ENCODE data around the gene RFXANK.
"Not testable (repeated sequence)": the region's sequence is repeated elsewhere in the genome, so short reads cannot be mapped to it uniquely, and the experiment has no call there.

RFXANK gene

GRCh38 chr19:19170053-19170872, 21.8 kb upstream of the RFXANK start, which contains the start of gene MEF2B:
Gene MEF2B, minus strand, starts transcription at chr19:19170263. Its CDS starts 19,528 bp downstream, at chr19:19150735.
- DNase-seq: peak; percentile 71

DNA sequence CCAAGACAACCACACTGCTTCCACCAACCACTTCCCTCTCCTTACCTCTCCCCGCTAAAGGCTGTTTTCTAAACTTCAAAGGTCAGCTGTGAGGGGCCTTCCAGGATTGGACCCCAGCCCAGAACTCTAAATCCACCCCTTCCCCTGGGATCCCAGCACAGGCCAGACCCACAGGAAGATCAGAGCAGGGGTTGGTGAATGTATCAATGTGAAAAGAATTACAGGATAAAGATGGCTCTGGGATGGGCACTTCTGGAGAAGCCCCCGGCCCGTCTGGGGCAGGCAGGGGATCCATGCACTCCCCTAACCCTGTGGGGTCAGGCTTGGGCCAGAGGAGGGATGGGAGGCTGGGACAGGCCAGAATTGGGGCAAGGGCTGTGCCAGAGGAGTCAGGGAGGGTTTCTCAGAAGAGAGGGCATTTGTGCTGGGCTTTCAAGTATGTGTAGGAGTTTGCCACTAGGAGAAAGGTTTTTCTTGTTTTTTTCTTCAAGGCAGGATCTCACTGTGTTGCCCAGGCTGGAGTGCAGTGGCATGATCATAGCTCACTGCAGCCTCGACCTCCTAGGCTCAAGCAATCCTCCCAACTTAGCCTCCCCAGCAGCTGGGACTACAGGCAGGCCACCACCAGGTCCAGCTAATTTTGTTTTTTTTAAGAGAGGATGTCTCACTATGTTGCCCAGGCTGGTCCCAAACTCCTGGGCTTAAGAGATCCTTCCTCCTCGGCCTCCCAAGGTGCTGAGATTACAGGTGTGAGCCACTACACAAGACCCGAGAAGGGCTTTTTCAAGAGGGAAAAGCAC, 21.0 kb upstream of the RFXANK start:
- no peak for DNase-seq

GRCh38 chr19:19171821-19172532, 20.1 kb upstream of the RFXANK start:
- DNase-seq: no peak

GRCh38 chr19:19173243-19173642, 18.8 kb upstream of the RFXANK start:
- not testable (repeated sequence) for DNase-seq

GRCh38 chr19:19176950-19177349, 15.1 kb upstream of the RFXANK start:
- DNase-seq: no peak

DNA sequence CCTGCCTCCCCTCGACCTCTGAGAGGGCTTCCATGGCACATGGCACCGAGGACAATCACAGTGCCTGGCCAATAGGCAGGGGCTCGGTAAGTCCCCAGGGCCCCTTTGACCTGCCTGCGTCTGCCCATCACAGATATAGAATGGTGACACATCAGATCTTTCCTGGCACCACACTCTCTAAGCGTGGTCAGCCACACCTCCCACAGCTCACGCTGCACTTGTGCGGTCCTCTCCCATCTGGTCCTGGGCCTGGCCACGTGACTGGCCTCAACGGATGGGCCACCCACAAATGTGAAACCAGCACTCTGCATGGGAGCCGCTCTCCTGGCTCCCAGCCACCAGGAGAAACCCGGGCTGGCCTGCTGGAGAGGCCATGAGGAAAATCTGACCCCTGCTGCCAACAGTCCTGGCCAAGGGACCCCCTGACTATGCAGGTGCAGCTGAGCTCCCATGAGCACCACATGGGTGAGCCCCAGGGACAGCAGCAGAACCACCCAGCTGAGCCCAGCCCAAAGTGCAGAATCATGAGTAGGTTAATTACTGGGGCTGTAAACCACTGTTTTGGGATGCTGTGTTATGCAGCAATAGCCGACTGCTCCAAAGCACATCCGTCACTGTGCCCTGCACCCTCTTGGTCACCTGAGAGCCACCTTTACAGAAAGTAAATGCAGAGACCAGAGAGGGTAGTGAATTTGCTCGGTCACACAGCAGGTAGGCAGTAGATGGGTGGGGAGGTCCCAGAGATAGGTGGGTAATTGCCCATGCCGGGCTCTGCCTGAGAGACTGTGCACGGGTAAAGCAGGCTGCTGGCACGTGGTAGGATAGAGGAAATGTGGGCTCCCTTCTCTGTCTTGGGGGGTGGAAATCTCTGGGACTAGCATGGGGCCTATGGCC, 12.3 kb upstream of the RFXANK start:
- no peak for DNase-seq

DNA sequence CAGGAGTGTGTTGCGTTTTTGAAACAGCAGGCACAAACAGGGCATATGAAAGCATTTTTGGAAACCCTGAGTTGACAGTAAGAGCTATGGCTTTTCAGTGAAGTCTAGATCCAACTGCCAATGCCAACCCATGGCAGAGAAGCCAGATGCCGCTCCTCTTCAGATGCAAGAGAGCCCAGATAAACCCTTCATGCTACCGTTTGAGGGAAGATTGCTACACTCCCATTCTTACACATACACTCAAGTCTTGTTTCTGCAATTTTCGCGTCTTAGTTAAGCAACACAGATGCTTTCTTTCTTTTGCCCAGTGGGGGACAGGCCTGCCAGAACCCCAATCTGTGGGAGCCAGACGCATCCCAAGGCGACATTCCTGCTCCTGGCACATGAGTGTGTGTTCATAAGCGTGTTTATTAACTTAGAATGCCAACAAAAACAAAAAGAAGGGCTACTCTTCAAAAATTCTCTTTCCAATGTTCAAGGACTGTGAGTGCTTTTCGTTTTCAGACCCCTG, 10.5 kb upstream of the RFXANK start:
- DNase-seq: no peak

- no peak for DNase-seq
Measured at GRCh38 chr19:19185853-19186740, 6.0 kb upstream of the RFXANK start.

DNA sequence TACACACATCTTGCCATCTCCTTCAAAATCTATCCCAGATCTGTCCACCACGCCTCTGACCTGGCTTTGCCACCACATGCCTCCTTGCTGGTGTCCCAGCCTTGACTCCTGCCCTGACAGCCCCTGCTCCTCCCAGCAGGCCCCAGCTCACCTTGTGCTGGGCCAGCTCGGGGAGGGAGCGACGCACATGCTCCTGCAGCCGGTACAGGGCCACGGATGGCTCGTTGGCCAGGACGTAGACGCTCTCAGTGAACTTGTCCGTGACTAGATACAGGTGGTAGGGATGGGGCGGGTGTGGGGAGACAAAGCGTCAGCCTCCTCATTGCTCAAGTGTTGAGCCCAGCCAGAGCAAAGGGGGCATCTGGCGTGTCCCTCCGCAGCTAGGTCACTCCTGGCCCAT, 5.3 kb upstream of the RFXANK start:
- no peak for DNase-seq

DNA sequence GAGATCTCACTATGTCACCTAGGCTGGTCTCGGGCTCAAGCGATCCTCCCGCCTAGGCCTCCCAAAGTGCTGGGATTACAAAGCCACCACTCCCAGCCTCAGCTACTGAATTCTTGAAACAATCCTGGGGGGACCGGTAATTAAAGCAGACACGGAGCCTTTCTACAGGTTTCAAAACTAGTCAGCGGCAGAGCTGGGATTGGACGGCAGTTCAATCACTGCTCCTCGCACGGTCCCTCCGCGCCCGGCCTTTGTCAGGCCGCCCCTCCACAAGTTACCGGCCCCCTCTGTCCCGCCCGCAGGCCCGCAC, 335 bp upstream of the RFXANK start:
- DNase-seq: no peak

DNA sequence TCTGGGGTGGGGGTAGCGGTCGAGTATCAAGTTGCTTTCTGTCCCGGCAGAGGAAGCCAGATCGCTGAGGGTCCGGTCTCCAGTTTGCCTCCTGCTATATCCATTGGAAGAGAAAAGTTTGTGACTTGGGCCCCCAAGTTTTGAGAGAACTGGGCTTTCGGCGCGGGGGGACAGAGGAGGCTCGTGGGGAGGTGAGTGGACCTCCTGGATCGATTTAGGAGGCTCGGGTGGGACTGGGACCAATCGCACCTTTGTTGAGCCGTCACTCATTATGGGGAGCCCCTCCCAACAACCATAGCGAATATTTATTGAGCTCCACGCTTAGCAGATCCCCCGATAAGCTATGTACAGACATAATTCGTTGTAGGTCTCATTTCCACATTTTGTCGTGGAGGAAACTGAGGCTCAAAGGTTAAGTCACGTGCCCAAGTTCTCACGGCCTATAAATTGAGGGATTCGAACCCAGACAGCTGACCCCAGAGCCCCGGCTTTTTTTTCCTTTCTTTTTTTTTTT, 909 bp downstream of the RFXANK start:
- no peak for DNase-seq

- DNase-seq: no peak
Measured at GRCh38 chr19:19193926-19194325, 1.9 kb downstream of the RFXANK start.

DNA sequence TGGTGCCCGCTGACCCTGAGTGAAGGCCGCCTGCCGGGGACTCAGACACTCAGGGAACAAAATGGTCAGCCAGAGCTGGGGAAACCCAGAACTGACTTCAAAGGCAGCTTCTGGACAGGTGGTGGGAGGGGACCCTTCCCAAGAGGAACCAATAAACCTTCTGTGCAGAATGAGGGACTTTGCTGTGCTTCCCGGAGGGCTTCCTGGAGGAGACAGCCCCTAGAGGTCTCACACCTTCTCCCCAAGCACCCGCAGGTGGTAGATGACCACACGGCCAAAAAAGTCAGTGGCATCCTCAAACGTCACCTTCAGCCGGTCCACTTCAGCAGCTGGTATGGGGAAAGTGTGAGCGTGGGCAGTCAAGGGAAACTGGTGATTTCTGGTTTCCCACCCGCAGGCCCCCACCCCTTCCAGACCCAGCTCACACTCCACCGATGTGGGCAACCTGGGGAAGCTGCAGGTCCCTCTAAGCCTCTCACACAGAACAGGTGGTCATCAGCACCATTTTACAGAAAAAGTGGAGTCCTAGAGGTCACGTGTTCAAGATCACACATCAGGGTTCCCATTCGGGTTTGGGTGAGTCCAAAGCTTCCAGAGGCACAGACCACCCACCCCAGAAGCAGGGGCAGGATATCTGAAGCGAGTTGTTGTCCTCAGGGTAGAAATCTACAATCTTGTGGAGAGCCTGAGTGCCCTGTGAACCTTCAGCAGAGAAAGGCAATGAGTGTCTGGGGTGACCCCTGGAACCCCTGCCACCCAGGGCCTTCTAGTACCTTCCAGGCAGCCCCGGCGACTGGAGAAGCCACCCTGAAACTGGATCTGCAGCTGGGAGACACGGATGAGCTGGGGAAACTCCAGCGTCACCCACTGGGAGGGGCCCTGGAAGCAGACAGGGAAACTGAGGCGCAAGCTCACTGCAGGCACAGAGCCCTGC, 9.9 kb downstream of the RFXANK start:
- no peak for DNase-seq

DNA sequence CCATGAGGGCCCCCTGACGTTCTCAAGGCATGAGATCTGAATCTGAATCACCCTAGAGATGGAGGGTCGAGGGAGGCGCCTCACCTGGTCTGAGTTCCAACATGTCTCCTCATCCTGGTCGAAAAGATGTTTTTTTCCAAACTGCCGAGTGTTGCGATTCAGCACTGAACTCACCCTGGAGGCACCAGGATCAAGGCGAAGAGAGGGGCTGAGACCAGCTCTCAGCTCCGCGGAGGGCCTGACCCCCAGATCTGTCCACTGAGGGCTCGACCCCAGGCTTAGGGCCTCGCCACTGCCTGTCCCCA, 10.6 kb downstream of the RFXANK start:
- no peak for DNase-seq

GRCh38 chr19:19203012-19203856, 11.2 kb downstream of the RFXANK start, which contains the start of gene NR2C2AP:
Gene NR2C2AP, minus strand, starts transcription at chr19:19203414. Its CDS starts 354 bp downstream, at chr19:19203060.
- peak; percentile 96 for DNase-seq

DNA sequence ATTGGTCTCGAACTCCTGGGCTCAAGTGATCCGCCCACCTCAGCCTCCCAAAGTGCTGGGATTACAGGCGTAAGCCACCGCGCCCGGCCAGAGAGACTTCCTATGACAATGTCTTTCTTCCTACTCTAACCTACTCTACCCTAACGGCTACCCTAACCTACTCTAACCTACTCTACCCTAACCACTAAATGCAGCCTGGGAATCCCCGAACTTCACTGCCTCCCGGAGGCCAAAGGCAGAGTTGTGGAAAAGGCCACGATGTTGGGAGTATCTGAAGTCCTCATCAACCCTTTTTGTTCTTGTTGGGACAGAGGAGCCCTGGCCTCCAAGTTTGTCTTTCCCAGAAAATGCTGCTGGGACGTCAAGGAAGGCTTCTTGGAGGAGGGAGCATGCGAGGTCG, 12.1 kb downstream of the RFXANK start:
- DNase-seq: no peak

GRCh38 chr19:19205416-19206410, 13.7 kb downstream of the RFXANK start:
- DNase-seq: no peak

DNA sequence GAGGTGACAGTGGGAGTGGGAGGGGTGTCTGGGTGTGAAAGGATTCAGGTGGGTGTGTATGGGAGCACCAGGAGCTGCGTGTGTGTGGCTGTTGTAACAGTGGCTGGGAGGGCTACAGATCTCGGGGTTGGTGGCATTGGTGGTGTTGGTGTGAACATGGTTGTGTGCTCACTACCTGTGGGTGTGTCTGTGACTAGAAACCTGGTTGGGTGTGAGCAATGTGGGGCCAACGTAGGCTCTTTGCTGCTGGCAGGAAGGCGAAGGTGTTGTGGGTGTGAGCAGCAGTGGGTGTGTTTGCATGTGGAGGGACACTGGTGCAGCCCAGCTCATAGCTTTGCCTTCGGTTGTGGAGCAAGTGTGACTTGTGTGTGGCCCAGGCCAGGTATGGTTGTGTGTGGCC, 14.9 kb downstream of the RFXANK start:
- no peak for DNase-seq
